Measurements from ENCODE around the gene FGFR2. TPM values are rescaled to one million over a fixed set of nuclear protein-coding genes. Genes with fewer than 3 reads are reported as not detected.

The FGFR2 gene
- total RNA-seq, 2 experiments from 2014 or later, result not detected

- intact Hi-C loops (cut with micrococcal nuclease; ENCODE audit: unreplicated experiment), result no loop called here
- BruUV-seq (replicated peaks), result no TSS peak
- H3K4me1 ChIP-seq (ENCODE audit: insufficient read depth, low read length, poor library complexity, severe bottlenecking), result no peaks in the 10 kb centered on the region
- POLR2A ChIA-PET, result interaction anchor here (0.6 to 1.2 kb wide), 2 partner anchors 16 to 1238 kb away, joined by 3 read pairs; no protein-coding TSS in a partner anchor
- no peak overlapping the region for H3K27ac ChIP-seq (ENCODE audit: low read depth, low read length, poor library complexity, severe bottlenecking)
- no peaks in the 10 kb centered on the region for H3K79me2 ChIP-seq (ENCODE audit: insufficient read depth, low read depth, low read length)
- H3K9me3 ChIP-seq (ENCODE audit: low read length), result no peaks in the 10 kb centered on the region
- no peak overlapping the region for H3K4me3 ChIP-seq (ENCODE audit: low read depth, low read length, poor library complexity, severe bottlenecking)
- H4K20me1 ChIP-seq (ENCODE audit: insufficient read depth, low read length), result no peaks in the 10 kb centered on the region
- no peak overlapping the region for H3K4me2 ChIP-seq (ENCODE audit: low read length)
- TF ChIP-seq CTCF (conservative IDR thresholded peaks at IDR 0.05; ENCODE audit: low read length), result no peak
- TF ChIP-seq EZH2phosphoT487 (IDR thresholded peaks at IDR 0.05; ENCODE audit: borderline replicate concordance, low read depth, low read length), result no peak
- H3K36me3 ChIP-seq (ENCODE audit: insufficient read depth, low read length), result no peaks in the 10 kb centered on the region
- no peaks in the 10 kb centered on the region for H3K9me2 ChIP-seq (ENCODE audit: insufficient read depth, low read length)
- DNase-seq (ENCODE audit: low spot score), result no peak
- CTCF ChIA-PET (ENCODE audit: unreplicated experiment), result no interaction called here
- H2AFZ ChIP-seq (ENCODE audit: low read length), result no peak overlapping the region
Observed at GRCh38 chr10:121516093-121516865, 82.0 kb downstream of the FGFR2 start.

- no peaks in the 10 kb centered on the region for H3K4me1 ChIP-seq (ENCODE audit: insufficient read depth, low read length, poor library complexity, severe bottlenecking)
- H3K4me2 ChIP-seq (ENCODE audit: low read length), result no peak overlapping the region
- H4K20me1 ChIP-seq (ENCODE audit: insufficient read depth, low read length), result no peaks in the 10 kb centered on the region
- TF ChIP-seq CTCF (conservative IDR thresholded peaks at IDR 0.05; ENCODE audit: low read length) (no peak), EZH2phosphoT487 (IDR thresholded peaks at IDR 0.05; ENCODE audit: borderline replicate concordance, low read depth, low read length) (no peak)
- no peak overlapping the region for H2AFZ ChIP-seq (ENCODE audit: low read length)
- DNase-seq (ENCODE audit: low spot score), result no peak
- H3K27ac ChIP-seq (ENCODE audit: low read depth, low read length, poor library complexity, severe bottlenecking), result no peak overlapping the region
- H3K9me3 ChIP-seq (ENCODE audit: low read length), result no peaks in the 10 kb centered on the region
- H3K4me3 ChIP-seq (ENCODE audit: low read depth, low read length, poor library complexity, severe bottlenecking), result no peak overlapping the region
- no peaks in the 10 kb centered on the region for H3K79me2 ChIP-seq (ENCODE audit: insufficient read depth, low read depth, low read length)
- H3K9me2 ChIP-seq (ENCODE audit: insufficient read depth, low read length), result no peaks in the 10 kb centered on the region
- ChIA-PET CTCF (ENCODE audit: unreplicated experiment) (no interaction called here), POLR2A (no interaction called here)
- no peaks in the 10 kb centered on the region for H3K36me3 ChIP-seq (ENCODE audit: insufficient read depth, low read length)
- BruUV-seq (replicated peaks), result no TSS peak
- intact Hi-C loops (cut with micrococcal nuclease; ENCODE audit: unreplicated experiment), result no loop called here
Observed at GRCh38 chr10:121514141-121514865, 83.9 kb downstream of the FGFR2 start.

- H3K9me3 ChIP-seq (ENCODE audit: low read length), result no peaks in the 10 kb centered on the region
- POLR2A ChIA-PET, result no interaction called here
- BruUV-seq (replicated peaks), result no TSS peak
- H4K20me1 ChIP-seq (ENCODE audit: insufficient read depth, low read length), result no peaks in the 10 kb centered on the region
- no peak overlapping the region for H3K4me2 ChIP-seq (ENCODE audit: low read length)
- no peaks in the 10 kb centered on the region for H3K79me2 ChIP-seq (ENCODE audit: insufficient read depth, low read depth, low read length)
- TF ChIP-seq CTCF (conservative IDR thresholded peaks at IDR 0.05; ENCODE audit: low read length), result no peak
- no peak overlapping the region for H2AFZ ChIP-seq (ENCODE audit: low read length)
- no peaks in the 10 kb centered on the region for H3K4me1 ChIP-seq (ENCODE audit: insufficient read depth, low read length, poor library complexity, severe bottlenecking)
- CTCF ChIA-PET (ENCODE audit: unreplicated experiment), result no interaction called here
- H3K9me2 ChIP-seq (ENCODE audit: insufficient read depth, low read length), result no peaks in the 10 kb centered on the region
- H3K4me3 ChIP-seq (ENCODE audit: low read depth, low read length, poor library complexity, severe bottlenecking), result no peak overlapping the region
- no peak overlapping the region for H3K27ac ChIP-seq (ENCODE audit: low read depth, low read length, poor library complexity, severe bottlenecking)
- no peaks in the 10 kb centered on the region for H3K36me3 ChIP-seq (ENCODE audit: insufficient read depth, low read length)
- intact Hi-C loops (cut with micrococcal nuclease; ENCODE audit: unreplicated experiment), result no loop called here
- no peak for DNase-seq (ENCODE audit: low spot score)
Observed at GRCh38 chr10:121511943-121512342, 86.3 kb downstream of the FGFR2 start.

Measured in OCI-LY7 (cell line).